H1 (cell line): ENCODE measurements around the gene CPE. TPM values are rescaled to one million over a fixed set of nuclear protein-coding genes. Genes with fewer than 3 reads are reported as not detected.

ENCODE experiments used
- ASH2L ChIP-seq: fragments of 200-600, 300-600 bp; sonication (generic); IDR thresholded peaks from one replicate; pipeline ENCODE4 v1.7.1; 2017; ENCODE audit warnings: low read length
- CBX5 ChIP-seq: fragments of 300-800, 300-1000 bp; sonication (generic); IDR thresholded peaks from 2 replicates; pipeline ENCODE4 v1.7.1; 2016; ENCODE audit warnings: antibody characterized with exemption, low read length, low read depth
- CBX8 ChIP-seq: fragments of 300-800, 300-1000 bp; sonication (generic); IDR thresholded peaks from 2 replicates; pipeline ENCODE4 v1.7.1; 2016; ENCODE audit warnings: low read depth, low read length, borderline replicate concordance
- EZH2 ChIP-seq: fragments of 200-600 bp; sonication (generic); IDR thresholded peaks from 2 replicates; pipeline ENCODE4 v1.7.1; 2012; ENCODE audit warnings: low read depth, mild to moderate bottlenecking, moderate library complexity, low read length, inconsistent platforms; ENCODE audit not compliant: severe bottlenecking
- GTF2F1 ChIP-seq: IDR thresholded peaks from 2 replicates; pipeline ENCODE4 v1.6.1; 2012; ENCODE audit warnings: low read depth, low read length, improper control_type of control experiment, borderline replicate concordance
- HDAC6 ChIP-seq: IDR thresholded peaks from one replicate; pipeline ENCODE4 v1.7.1; 2012; ENCODE audit warnings: low read depth, mild to moderate bottlenecking, inconsistent platforms, low read length, moderate library complexity
- polyA plus RNA-seq, 7 experiments: library from polyadenylated mRNA; depleted of rRNA in 3 of 7; stranded (reverse) in 5 of 7; unstranded in 2 of 7; fragments of >200 nt in 5 of 7; fragments of 200-250 nt in 2 of 7; gene quantifications; 1 replicate in 5 of 7; 2 replicates in 1 of 7; 4 replicates in 1 of 7; pipeline versions ENCODE4 v1.2.1 to v1.2.3, GENCODE V29; 2011 to 2013; ENCODE audit warnings: missing spikeins in 2 of 7, mixed read lengths in 2 of 7
- total RNA-seq: library from RNA; stranded (reverse); fragmentation: NEBNext Ultra II Directional; extraction: Animal tissue kit (Norgen Biotek cat#: 25700); gene quantifications from 2 replicates; pipeline ENCODE4 v1.2.1, GENCODE V29; 2021
- TF ChIP-seq, protein P1 (sequence below): IDR thresholded peaks from 2 replicates; pipeline ENCODE4 v1.6.1; 2012; ENCODE audit warnings: low read length, inconsistent platforms
- TF ChIP-seq, protein P2 (sequence below), 3 experiments: IDR thresholded peaks; 1 replicate in 2 of 3; 2 replicates in 1 of 3; pipeline versions ENCODE4 v1.5.1 to v1.6.1; 2011; ENCODE audit warnings: low read length in 3 of 3, mild to moderate bottlenecking in 3 of 3, inconsistent platforms in 2 of 3, low read depth in 1 of 3, moderate library complexity in 1 of 3; ENCODE audit not compliant: insufficient read depth in 1 of 3; ENCODE audit errors: control extremely low read depth in 1 of 3

The CPE gene
- total and polyA plus RNA-seq, 2 of the 8 experiments (the other 6 are each of a cell fraction or from before 2014, with no cell fraction given): 9.4 to 10.2 TPM

DNA sequence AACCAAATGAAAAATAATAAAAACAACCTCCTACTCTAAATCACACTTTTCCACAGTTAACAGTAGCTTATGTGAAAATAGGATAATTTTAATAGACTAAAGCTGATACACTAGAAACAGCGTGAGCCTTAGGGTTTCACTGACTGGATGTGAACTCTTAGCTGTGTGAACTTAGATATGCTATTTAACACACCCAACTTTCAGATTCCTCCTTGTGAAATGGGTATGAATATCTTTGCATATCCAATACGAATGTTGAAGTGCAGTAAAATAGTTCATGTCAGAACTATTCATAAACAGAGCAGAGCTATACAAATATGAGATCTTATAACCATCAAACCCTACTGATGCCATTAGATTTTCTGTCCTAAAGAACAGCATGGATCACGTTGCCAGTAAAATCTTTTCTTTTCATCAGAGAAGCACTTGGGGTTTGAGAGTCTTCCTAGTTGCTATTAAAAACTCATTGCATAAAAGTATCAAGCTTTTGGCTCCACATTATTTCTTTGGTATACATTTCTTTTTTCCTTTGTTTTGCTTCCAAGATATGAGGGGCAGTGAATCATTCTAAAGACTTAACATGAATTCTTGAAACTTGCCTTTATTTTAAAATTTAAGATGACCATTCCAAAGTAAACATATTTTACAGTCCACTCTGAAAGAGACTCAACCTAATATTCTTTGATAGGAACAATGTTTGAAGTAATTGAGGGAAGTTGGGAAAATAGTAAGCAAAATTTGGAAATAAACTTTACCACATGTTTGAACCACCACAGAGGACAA is 102.4 kb downstream of the CPE start (continued):
- TF ChIP-seq CBX8: no peak
- no peak for TF ChIP-seq EZH2
- TF ChIP-seq GTF2F1: no peak
- no peak for TF ChIP-seq ASH2L
- no peak for TF ChIP-seq CBX5
- no peak for TF ChIP-seq HDAC6
- TF ChIP-seq, protein P1, sequence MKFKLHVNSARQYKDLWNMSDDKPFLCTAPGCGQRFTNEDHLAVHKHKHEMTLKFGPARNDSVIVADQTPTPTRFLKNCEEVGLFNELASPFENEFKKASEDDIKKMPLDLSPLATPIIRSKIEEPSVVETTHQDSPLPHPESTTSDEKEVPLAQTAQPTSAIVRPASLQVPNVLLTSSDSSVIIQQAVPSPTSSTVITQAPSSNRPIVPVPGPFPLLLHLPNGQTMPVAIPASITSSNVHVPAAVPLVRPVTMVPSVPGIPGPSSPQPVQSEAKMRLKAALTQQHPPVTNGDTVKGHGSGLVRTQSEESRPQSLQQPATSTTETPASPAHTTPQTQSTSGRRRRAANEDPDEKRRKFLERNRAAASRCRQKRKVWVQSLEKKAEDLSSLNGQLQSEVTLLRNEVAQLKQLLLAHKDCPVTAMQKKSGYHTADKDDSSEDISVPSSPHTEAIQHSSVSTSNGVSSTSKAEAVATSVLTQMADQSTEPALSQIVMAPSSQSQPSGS: no peak
- TF ChIP-seq, protein P2, sequence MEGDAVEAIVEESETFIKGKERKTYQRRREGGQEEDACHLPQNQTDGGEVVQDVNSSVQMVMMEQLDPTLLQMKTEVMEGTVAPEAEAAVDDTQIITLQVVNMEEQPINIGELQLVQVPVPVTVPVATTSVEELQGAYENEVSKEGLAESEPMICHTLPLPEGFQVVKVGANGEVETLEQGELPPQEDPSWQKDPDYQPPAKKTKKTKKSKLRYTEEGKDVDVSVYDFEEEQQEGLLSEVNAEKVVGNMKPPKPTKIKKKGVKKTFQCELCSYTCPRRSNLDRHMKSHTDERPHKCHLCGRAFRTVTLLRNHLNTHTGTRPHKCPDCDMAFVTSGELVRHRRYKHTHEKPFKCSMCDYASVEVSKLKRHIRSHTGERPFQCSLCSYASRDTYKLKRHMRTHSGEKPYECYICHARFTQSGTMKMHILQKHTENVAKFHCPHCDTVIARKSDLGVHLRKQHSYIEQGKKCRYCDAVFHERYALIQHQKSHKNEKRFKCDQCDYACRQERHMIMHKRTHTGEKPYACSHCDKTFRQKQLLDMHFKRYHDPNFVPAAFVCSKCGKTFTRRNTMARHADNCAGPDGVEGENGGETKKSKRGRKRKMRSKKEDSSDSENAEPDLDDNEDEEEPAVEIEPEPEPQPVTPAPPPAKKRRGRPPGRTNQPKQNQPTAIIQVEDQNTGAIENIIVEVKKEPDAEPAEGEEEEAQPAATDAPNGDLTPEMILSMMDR (IDR thresholded peaks at IDR 0.05; ENCODE audit: control extremely low read depth in 1 of 3, insufficient read depth in 1 of 3, low read depth in 1 of 3, low read length in 3 of 3): no peak
